Liver (tissue), 9 donors: ENCODE data around the gene CCDC187. TPM values are rescaled to one million over a fixed set of nuclear protein-coding genes. Genes with fewer than 3 reads are reported as not detected.

Experiments
- DNase-seq: peaks from one replicate; pipeline ENCODE4 v3.0.0-alpha.2; 2017; ENCODE audit warnings: low spot score
- H3K27ac ChIP-seq, 2 donors: one replicate each; pipeline ENCODE4 v1.7.0; 2013; ENCODE audit warnings: inconsistent platforms in 2 of 2, low read length in 2 of 2, control low read depth in 1 of 2, low read depth in 1 of 2, mild to moderate bottlenecking in 1 of 2
- H3K27me3 ChIP-seq, 4 donors: one replicate each; pipeline versions ENCODE4 v1.6.1 to v1.7.0; 2013; ENCODE audit warnings: low read length in 3 of 4, inconsistent platforms in 1 of 4, mild to moderate bottlenecking in 1 of 4, moderate library complexity in 1 of 4; ENCODE audit not compliant: control insufficient read depth in 4 of 4, insufficient read depth in 4 of 4
- H3K36me3 ChIP-seq, 4 donors: one replicate each; pipeline versions ENCODE4 v1.6.1 to v1.7.0; 2013; ENCODE audit warnings: low read length in 3 of 4, mild to moderate bottlenecking in 3 of 4, low read depth in 1 of 4, moderate library complexity in 1 of 4; ENCODE audit not compliant: control insufficient read depth in 4 of 4, insufficient read depth in 3 of 4
- H3K4me1 ChIP-seq, 4 donors: one replicate each; pipeline versions ENCODE4 v1.6.1 to v1.7.0; 2013; ENCODE audit warnings: low read length in 3 of 4, mild to moderate bottlenecking in 3 of 4, moderate library complexity in 1 of 4; ENCODE audit not compliant: control insufficient read depth in 4 of 4, insufficient read depth in 4 of 4
- H3K4me3 ChIP-seq, 3 donors: one replicate each; pipeline versions ENCODE4 v1.6.1 to v1.7.0; 2013; ENCODE audit warnings: low read length in 3 of 3, control low read depth in 1 of 3, low read depth in 1 of 3, mild to moderate bottlenecking in 1 of 3
- H3K9ac ChIP-seq, 2 donors: one replicate each; pipeline ENCODE4 v1.7.0; 2013; ENCODE audit warnings: low read length in 2 of 2, mild to moderate bottlenecking in 2 of 2, moderate library complexity in 2 of 2, control low read depth in 1 of 2, low read depth in 1 of 2
- H3K9me3 ChIP-seq, 4 donors: one replicate each; pipeline versions ENCODE4 v1.6.1 to v1.7.0; 2013; ENCODE audit warnings: low read length in 3 of 4; ENCODE audit not compliant: control insufficient read depth in 4 of 4
- ATF3 ChIP-seq: IDR thresholded peaks from 2 replicates; pipeline ENCODE4 v1.6.1; 2016; ENCODE audit warnings: antibody characterized with exemption
- EGR1 ChIP-seq, 2 donors: IDR thresholded peaks; 2 replicates each; pipeline ENCODE4 v1.6.1; 2016 to 2018; ENCODE audit warnings: antibody characterized with exemption in 2 of 2, low read depth in 2 of 2
- FOXA1 ChIP-seq: IDR thresholded peaks from 2 replicates; pipeline ENCODE4 v1.6.1; 2016; ENCODE audit warnings: antibody characterized with exemption
- FOXA2 ChIP-seq: IDR thresholded peaks from 2 replicates; pipeline ENCODE4 v1.6.1; 2016; ENCODE audit warnings: antibody characterized with exemption
- GABPA ChIP-seq, 2 donors: IDR thresholded peaks in 1 of 2; conservative IDR thresholded peaks in 1 of 2; 2 replicates each; pipeline ENCODE4 v1.6.1; 2016; ENCODE audit warnings: antibody characterized with exemption in 2 of 2, mild to moderate bottlenecking in 1 of 2, moderate library complexity in 1 of 2
- HNF4A ChIP-seq, 2 donors: conservative IDR thresholded peaks; 2 replicates each; pipeline ENCODE4 v1.6.1; 2016; ENCODE audit warnings: antibody characterized with exemption in 2 of 2, mild to moderate bottlenecking in 2 of 2
- HNF4G ChIP-seq: IDR thresholded peaks from 2 replicates; pipeline ENCODE4 v1.6.1; 2016; ENCODE audit warnings: antibody characterized with exemption
- JUND ChIP-seq, 2 donors: IDR thresholded peaks; 2 replicates each; pipeline ENCODE4 v1.6.1; 2016; ENCODE audit warnings: antibody characterized with exemption in 2 of 2
- NR2F2 ChIP-seq: IDR thresholded peaks from 2 replicates; pipeline ENCODE4 v1.6.1; 2016; ENCODE audit warnings: antibody characterized with exemption
- RAD21 ChIP-seq, 2 donors: IDR thresholded peaks; 2 replicates each; pipeline ENCODE4 v1.6.1; 2016; ENCODE audit warnings: antibody characterized with exemption in 2 of 2, mild to moderate bottlenecking in 2 of 2
- REST ChIP-seq: IDR thresholded peaks from 2 replicates; pipeline ENCODE4 v1.6.1; 2016; ENCODE audit warnings: antibody characterized with exemption, mild to moderate bottlenecking
- RXRA ChIP-seq, 2 donors: IDR thresholded peaks; 2 replicates each; pipeline ENCODE4 v1.6.1; 2017 to 2018; ENCODE audit warnings: antibody characterized with exemption in 2 of 2, mild to moderate bottlenecking in 1 of 2
- SP1 ChIP-seq: IDR thresholded peaks from 2 replicates; pipeline ENCODE4 v1.6.1; 2018; ENCODE audit warnings: antibody characterized with exemption, mild to moderate bottlenecking
- TAF1 ChIP-seq: conservative IDR thresholded peaks from 2 replicates; pipeline ENCODE4 v1.6.1; 2016; ENCODE audit warnings: antibody characterized with exemption, mild to moderate bottlenecking
- YY1 ChIP-seq: IDR thresholded peaks from 2 replicates; pipeline ENCODE4 v1.6.1; 2016; ENCODE audit warnings: antibody characterized with exemption, mild to moderate bottlenecking
- ZBTB33 ChIP-seq: IDR thresholded peaks from 2 replicates; pipeline ENCODE4 v1.6.1; 2016; ENCODE audit warnings: antibody characterized with exemption
- WGBS: extraction: QIAGEN DNeasy Blood & Tissue Kit; methylation state at CpG from one replicate; pipeline ENCODE4 v1.1.7; 2013; 5-methylcytosine and 5-hydroxymethylcytosine counted together
- polyA plus RNA-seq, 2 donors: library from polyadenylated mRNA; stranded (reverse) in 1 of 2; unstranded in 1 of 2; fragments of 200-250 nt in 1 of 2; fragments of >200 nt in 1 of 2; fragmentation: Nextera tagmentation in 1 of 2; extraction: Ambion mirVana in 1 of 2; gene quantifications; one replicate each; pipeline versions ENCODE4 v1.2.1 to v1.2.3, GENCODE V29; 2013 to 2015
- total RNA-seq, 2 donors: library from RNA; depleted of rRNA; stranded (reverse); fragments of >200 nt; gene quantifications; one replicate each; pipeline ENCODE4 v1.2.3, GENCODE V29; 2014
- TF ChIP-seq, protein P1 (sequence below): fragments of 150-350 bp; IDR thresholded peaks from 2 replicates; pipeline ENCODE4 v1.5.1; 2017; ENCODE audit warnings: improper control_type of control experiment, low read depth, low read length; ENCODE audit not compliant: missing input control
- TF ChIP-seq, protein P2 (sequence below): IDR thresholded peaks from 2 replicates; pipeline ENCODE4 v1.6.1; 2016; ENCODE audit warnings: antibody characterized with exemption
- donor health status: healthy.
- donor health status: healthy.
- donor health status: healthy.
- donor health status: healthy.
- donor health status: healthy.

Gene CCDC187
- total and polyA plus RNA-seq, 4 donors, result 0.05 TPM; not detected in 3

- 86% methylated on average over 28 of the region's 28 CpGs for WGBS
- H3K4me3 ChIP-seq, result no peak overlapping the region
These were observed 42.0 kb downstream of the CCDC187 start for GRCh38 chr9:136261686-136262430.

GRCh38 chr9:136260936-136261472, 42.9 kb downstream of the CCDC187 start:
- no peak overlapping the region for H3K4me3 ChIP-seq
- H3K4me1 ChIP-seq, result no peaks in the 10 kb centered on the region
- 82% methylated on average over 20 of the region's 20 CpGs for WGBS
- no peaks in the 10 kb centered on the region for H3K9me3 ChIP-seq
- no peak overlapping the region for H3K9ac ChIP-seq
- H3K27me3 ChIP-seq, result peaks cover 0 to 2% (median 0%) of the 10 kb centered on the region in 4 donors
- no peaks in the 10 kb centered on the region for H3K36me3 ChIP-seq
- DNase-seq, result no peak
- H3K27ac ChIP-seq, result no peak overlapping the region
- TF ChIP-seq SP1, result no peak
- TF ChIP-seq GABPA (IDR thresholded peaks at IDR 0.05 in 1 of 2, conservative IDR thresholded peaks at IDR 0.05 in 1 of 2), result no peak
- no peak for TF ChIP-seq ZBTB33
- TF ChIP-seq YY1, result no peak
- no peak for TF ChIP-seq RAD21 (IDR thresholded peaks at IDR 0.05)
- TF ChIP-seq RXRA (IDR thresholded peaks at IDR 0.05), result no peak
- TF ChIP-seq FOXA2, result no peak
- TF ChIP-seq, protein P1, sequence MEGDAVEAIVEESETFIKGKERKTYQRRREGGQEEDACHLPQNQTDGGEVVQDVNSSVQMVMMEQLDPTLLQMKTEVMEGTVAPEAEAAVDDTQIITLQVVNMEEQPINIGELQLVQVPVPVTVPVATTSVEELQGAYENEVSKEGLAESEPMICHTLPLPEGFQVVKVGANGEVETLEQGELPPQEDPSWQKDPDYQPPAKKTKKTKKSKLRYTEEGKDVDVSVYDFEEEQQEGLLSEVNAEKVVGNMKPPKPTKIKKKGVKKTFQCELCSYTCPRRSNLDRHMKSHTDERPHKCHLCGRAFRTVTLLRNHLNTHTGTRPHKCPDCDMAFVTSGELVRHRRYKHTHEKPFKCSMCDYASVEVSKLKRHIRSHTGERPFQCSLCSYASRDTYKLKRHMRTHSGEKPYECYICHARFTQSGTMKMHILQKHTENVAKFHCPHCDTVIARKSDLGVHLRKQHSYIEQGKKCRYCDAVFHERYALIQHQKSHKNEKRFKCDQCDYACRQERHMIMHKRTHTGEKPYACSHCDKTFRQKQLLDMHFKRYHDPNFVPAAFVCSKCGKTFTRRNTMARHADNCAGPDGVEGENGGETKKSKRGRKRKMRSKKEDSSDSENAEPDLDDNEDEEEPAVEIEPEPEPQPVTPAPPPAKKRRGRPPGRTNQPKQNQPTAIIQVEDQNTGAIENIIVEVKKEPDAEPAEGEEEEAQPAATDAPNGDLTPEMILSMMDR, result no peak
- TF ChIP-seq HNF4G, result no peak
- TF ChIP-seq REST, result no peak
- TF ChIP-seq FOXA1, result no peak
- TF ChIP-seq TAF1, result no peak
- TF ChIP-seq HNF4A (conservative IDR thresholded peaks at IDR 0.05), result no peak
- TF ChIP-seq NR2F2, result no peak
- no peak for TF ChIP-seq EGR1 (IDR thresholded peaks at IDR 0.05; ENCODE audit: low read depth in 2 of 2)
- no peak for TF ChIP-seq JUND (IDR thresholded peaks at IDR 0.05)

More at GRCh38 chr9:136261686-136262430, 42.0 kb downstream of the CCDC187 start:
- H3K9ac ChIP-seq, result no peak overlapping the region
- H3K4me1 ChIP-seq, result no peaks in the 10 kb centered on the region
- H3K27me3 ChIP-seq, result peaks cover 0 to 2% (median 0%) of the 10 kb centered on the region in 4 donors
- no peak for DNase-seq
- H3K9me3 ChIP-seq, result no peaks in the 10 kb centered on the region
- H3K36me3 ChIP-seq, result no peaks in the 10 kb centered on the region
- no peak overlapping the region for H3K27ac ChIP-seq
- TF ChIP-seq EGR1 (IDR thresholded peaks at IDR 0.05; ENCODE audit: low read depth in 2 of 2), result no peak
- TF ChIP-seq RXRA (IDR thresholded peaks at IDR 0.05), result no peak
- no peak for TF ChIP-seq YY1
- no peak for TF ChIP-seq GABPA (IDR thresholded peaks at IDR 0.05 in 1 of 2, conservative IDR thresholded peaks at IDR 0.05 in 1 of 2)
- TF ChIP-seq ZBTB33, result no peak
- TF ChIP-seq ATF3, result no peak
- TF ChIP-seq, protein P2, sequence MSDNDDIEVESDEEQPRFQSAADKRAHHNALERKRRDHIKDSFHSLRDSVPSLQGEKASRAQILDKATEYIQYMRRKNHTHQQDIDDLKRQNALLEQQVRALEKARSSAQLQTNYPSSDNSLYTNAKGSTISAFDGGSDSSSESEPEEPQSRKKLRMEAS, result no peak
- no peak for TF ChIP-seq NR2F2
- TF ChIP-seq JUND (IDR thresholded peaks at IDR 0.05), result no peak
